Esophagus muscularis mucosa (tissue), 4 donors: ENCODE data around the gene GADD45GIP1. TPM values are rescaled to one million over a fixed set of nuclear protein-coding genes. Genes with fewer than 3 reads are reported as not detected.
"Not testable (repeated sequence)": the region's sequence is repeated elsewhere in the genome, so short reads cannot be mapped to it uniquely, and the experiment has no call there.

Experiments
- DNase-seq: peaks from one replicate; pipeline ENCODE4 v3.0.0-alpha.2; 2017; ENCODE audit errors: extremely low spot score
- H3K27ac ChIP-seq, 4 donors: fragments of 200-600 bp; sonication (generic); replicated peaks in 1 of 4; 1 replicate in 3 of 4; 2 replicates in 1 of 4; pipeline ENCODE4 v1.5.1; 2016 to 2019; ENCODE audit warnings: mild to moderate bottlenecking in 1 of 4
- H3K27me3 ChIP-seq, 4 donors: fragments of 200-600 bp; sonication (generic); one replicate each; pipeline versions ENCODE4 v1.5.1 to v1.6.0; 2016 to 2019
- H3K36me3 ChIP-seq, 4 donors: fragments of 200-600 bp; sonication (generic); one replicate each; pipeline ENCODE4 v1.5.1; 2016 to 2019
- H3K4me1 ChIP-seq, 4 donors: fragments of 200-600 bp; sonication (generic); one replicate each; pipeline ENCODE4 v1.5.1; 2016 to 2019
- H3K4me3 ChIP-seq, 4 donors: fragments of 200-600 bp; sonication (generic); 1 replicate in 2 of 4; 2 replicates in 2 of 4; pipeline ENCODE4 v1.5.1; 2016 to 2019; ENCODE audit warnings: mild to moderate bottlenecking in 4 of 4, moderate library complexity in 1 of 4
- H3K9me3 ChIP-seq, 4 donors: fragments of 200-600 bp; sonication (generic); 1 replicate in 3 of 4; 2 replicates in 1 of 4; pipeline ENCODE4 v1.5.1; 2016 to 2019
- CTCF ChIP-seq, 3 experiments: fragments of 200-600 bp in 2 of 3; fragments of 450-650 bp in 1 of 3; sonication (generic) in 2 of 3; IDR thresholded peaks; one replicate each; pipeline ENCODE4 v1.5.1; 2017 to 2019; ENCODE audit warnings: antibody characterized with exemption in 3 of 3, mild to moderate bottlenecking in 2 of 3, moderate library complexity in 1 of 3
- EP300 ChIP-seq: sonication (generic); formaldehyde crosslinking; IDR thresholded peaks from one replicate; pipeline ENCODE4 v1.6.1; 2017; ENCODE audit warnings: antibody characterized with exemption
- POLR2A ChIP-seq: fragments of 450-650 bp; IDR thresholded peaks from one replicate; pipeline ENCODE4 v1.6.1; 2017; ENCODE audit warnings: antibody characterized with exemption, moderate library complexity, mild to moderate bottlenecking, low read depth
- POLR2AphosphoS5 ChIP-seq, 2 donors: sonication (generic); formaldehyde crosslinking; IDR thresholded peaks; one replicate each; pipeline ENCODE4 v1.6.1; 2017; ENCODE audit warnings: antibody characterized with exemption in 2 of 2
- WGBS: methylation state at CpG from one replicate; pipeline ENCODE4 v1.1.5; 2018; 5-methylcytosine and 5-hydroxymethylcytosine counted together
- intact Hi-C: fragments of 100-400 bp; cut with DNase I; formaldehyde crosslinking; loops from one replicate; pipeline ENCODE4 v1.15.1; 2023
- total RNA-seq, 4 donors: library from RNA; depleted of rRNA; stranded (reverse); fragments of >200 nt; gene quantifications; one replicate each; pipeline versions ENCODE4 v1.1.0 to v1.2.1, GENCODE V29; 2016

Gene GADD45GIP1
- total RNA-seq, 4 donors from 2014 or later, result 33.0 to 60.1 (median 49.3) TPM

- 97% methylated on average over 4 of the region's 4 CpGs for WGBS
- DNase-seq, result no peak
- Histone ChIP-seq H3K27ac (no peak overlapping the region), H3K36me3 (peaks cover 52 to 60% (median 59%) of the 10 kb centered on the region in 4 donors), H3K4me3 (no peak overlapping the region), H3K4me1 (peaks cover 5 to 13% (median 10%) of the 10 kb centered on the region in 4 donors), H3K9me3 (no peaks in the 10 kb centered on the region), H3K27me3 (no peaks in the 10 kb centered on the region)
- TF ChIP-seq CTCF (IDR thresholded peaks at IDR 0.05) (no peak), POLR2AphosphoS5 (IDR thresholded peaks at IDR 0.05) (no peak), EP300 (no peak), POLR2A (no peak)
- intact Hi-C loops, result no loop called here
Measured at GRCh38 chr19:12922959-12923358, 34.1 kb downstream of the GADD45GIP1 start.

DNA sequence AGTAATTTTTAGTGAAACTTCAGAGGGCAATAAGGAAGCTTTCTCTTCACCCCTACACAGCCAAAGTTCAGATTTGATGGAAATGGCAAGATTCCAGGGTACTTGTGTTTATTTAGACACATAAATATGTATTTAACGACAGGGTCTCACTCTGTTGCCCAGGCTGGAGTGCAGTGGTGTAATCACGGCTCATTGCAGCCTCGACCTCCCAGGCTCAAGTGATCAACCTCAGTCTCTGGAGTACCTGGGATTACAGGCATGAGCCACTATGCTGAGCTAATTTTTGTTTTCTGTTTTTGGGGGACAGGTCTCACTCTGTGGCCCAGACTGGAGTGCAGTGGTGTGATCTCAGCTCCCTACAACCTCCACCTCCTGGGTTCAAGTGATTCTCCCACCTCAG lies 36.0 kb downstream of the GADD45GIP1 start:
- no peak for DNase-seq
- Histone ChIP-seq H3K4me3 (no peak overlapping the region), H3K27ac (no peak overlapping the region), H3K36me3 (peaks cover 35 to 41% (median 40%) of the 10 kb centered on the region in 4 donors), H3K27me3 (no peaks in the 10 kb centered on the region), H3K9me3 (no peaks in the 10 kb centered on the region), H3K4me1 (peaks cover 5 to 13% (median 10%) of the 10 kb centered on the region in 4 donors)
- intact Hi-C loops, result no loop called here
- 80% methylated on average over 3 of the region's 3 CpGs for WGBS
- TF ChIP-seq POLR2A (no peak), EP300 (no peak), CTCF (IDR thresholded peaks at IDR 0.05) (no peak), POLR2AphosphoS5 (IDR thresholded peaks at IDR 0.05) (no peak)

DNA sequence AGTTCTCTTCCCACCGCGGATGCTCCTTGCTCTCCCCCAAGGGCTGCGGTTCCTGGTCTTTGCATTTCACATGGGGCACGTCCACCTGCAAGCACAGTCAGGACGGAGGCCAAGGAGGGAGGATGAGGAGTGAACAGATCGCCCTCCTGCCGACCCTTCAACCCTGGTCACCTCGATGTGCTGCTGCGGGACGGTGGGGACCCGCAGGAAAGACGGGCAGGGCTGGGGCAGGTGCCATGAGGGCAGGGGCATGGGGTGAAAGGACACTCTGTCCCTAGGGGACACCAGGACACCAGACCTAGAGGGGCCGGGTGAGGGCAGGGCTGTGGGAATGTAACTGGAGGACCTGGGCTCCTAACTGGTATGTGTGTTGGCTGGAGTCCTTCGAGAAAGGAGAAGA lies 38.8 kb downstream of the GADD45GIP1 start:
- TF ChIP-seq POLR2AphosphoS5 (IDR thresholded peaks at IDR 0.05) (no peak), EP300 (no peak)
- no peak for DNase-seq
- 94% methylated on average over 14 of the region's 14 CpGs for WGBS
- Histone ChIP-seq H3K36me3 (peaks cover 11 to 13% (median 12%) of the 10 kb centered on the region in 4 donors), H3K9me3 (no peaks in the 10 kb centered on the region), H3K27me3 (no peaks in the 10 kb centered on the region), H3K27ac (no peak overlapping the region), H3K4me3 (no peak overlapping the region), H3K4me1 (peaks cover 14 to 26% (median 22%) of the 10 kb centered on the region in 4 donors)
- intact Hi-C loops, result no loop called here

DNA sequence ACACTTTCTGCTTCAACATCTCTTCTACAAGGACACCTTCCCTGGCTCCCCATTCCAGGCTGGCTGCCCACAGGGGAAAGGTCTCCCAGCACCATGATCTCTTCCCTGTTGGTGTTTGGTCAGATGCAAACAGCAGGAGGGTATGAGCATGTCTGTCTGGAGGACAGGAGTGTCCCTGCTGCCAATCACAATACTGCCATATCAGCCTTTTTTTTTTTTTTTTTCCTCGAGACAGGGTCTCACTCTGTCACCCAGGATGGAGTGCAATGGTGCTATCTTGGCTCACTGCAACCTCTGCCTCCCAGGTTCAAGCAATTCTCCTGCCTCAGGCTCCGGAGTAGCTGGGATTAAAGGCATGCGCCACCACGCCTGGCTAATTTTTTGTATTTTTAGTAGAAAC lies 41.2 kb downstream of the GADD45GIP1 start:
- H3K4me1 ChIP-seq, result peaks cover 26 to 42% (median 36%) of the 10 kb centered on the region in 4 donors
- H3K36me3 ChIP-seq, H3K27ac ChIP-seq, H3K9me3 ChIP-seq, intact Hi-C loops, DNase-seq, H3K27me3 ChIP-seq, H3K4me3 ChIP-seq: not testable (repeated sequence)
- 93% methylated on average over 4 of the region's 4 CpGs for WGBS

DNA sequence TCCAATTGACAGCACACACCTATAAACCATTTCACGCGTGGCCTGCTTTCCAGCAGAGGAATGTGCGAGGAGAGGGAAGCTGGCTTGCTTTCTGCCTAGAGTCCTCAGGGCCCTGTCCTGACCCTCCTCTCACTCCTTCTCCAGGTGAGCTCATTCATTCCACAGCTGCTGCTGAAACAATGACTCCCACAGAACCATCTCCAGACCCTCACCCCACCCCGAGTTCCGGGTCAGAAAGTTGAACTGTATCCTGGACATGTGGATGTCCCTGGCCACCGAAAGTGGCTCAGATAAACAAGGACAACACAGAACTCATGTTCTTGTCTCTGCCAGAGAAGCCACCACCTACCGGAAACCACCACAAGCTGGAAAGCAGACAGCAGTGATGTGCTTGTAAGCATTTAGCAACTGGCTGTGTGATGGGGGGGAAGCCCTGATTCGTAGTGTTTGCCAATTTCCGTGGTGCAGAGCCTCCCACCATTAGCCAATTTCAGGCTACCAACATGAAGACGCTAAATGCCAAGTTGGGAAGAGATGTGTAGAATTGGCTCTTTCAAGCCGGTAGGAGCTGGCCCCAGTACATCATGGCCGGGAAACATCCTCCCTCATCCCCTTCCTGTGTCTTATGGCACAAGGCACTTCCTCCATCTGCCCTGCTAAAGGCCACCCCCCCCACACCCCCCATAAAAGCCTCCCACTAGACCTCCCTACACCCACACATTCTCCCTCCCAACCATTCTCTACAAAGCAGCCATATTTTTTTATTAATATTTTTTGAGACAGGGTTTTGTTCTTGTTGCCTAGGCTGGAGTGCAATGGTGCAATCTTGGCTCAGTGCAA lies 43.0 kb downstream of the GADD45GIP1 start:
- no peaks in the 10 kb centered on the region for H3K9me3 ChIP-seq
- peaks cover 26 to 36% (median 30%) of the 10 kb centered on the region in 4 donors for H3K4me1 ChIP-seq
- H3K27ac ChIP-seq, result peak overlapping the region; percentile 81 to 87 (median 83)
- no peak for TF ChIP-seq EP300
- no peak for TF ChIP-seq POLR2A
- TF ChIP-seq CTCF (IDR thresholded peaks at IDR 0.05), result no peak
- TF ChIP-seq POLR2AphosphoS5 (IDR thresholded peaks at IDR 0.05), result no peak
- H3K36me3 ChIP-seq, result no peaks in the 10 kb centered on the region
- H3K27me3 ChIP-seq, result no peaks in the 10 kb centered on the region
- no peak for DNase-seq
- H3K4me3 ChIP-seq, result peak overlapping the region in 1 of 4 donors; percentile 36
- intact Hi-C loops, result no loop called here
- WGBS, result 54% methylated on average over 10 of the region's 12 CpGs
